Omental fat pad (tissue), 4 donors: ENCODE results near the gene ZNF280A. TPM values are rescaled to one million over a fixed set of nuclear protein-coding genes. Genes with fewer than 3 reads are reported as not detected.
"Not testable (repeated sequence)": the region's sequence is repeated elsewhere in the genome, so short reads cannot be mapped to it uniquely, and the experiment has no call there.

Experiments used
- ATAC-seq: fragments of 150-250 bp; one replicate; pipeline ENCODE4 v1.9.1; 2016; ENCODE audit warnings: mild to moderate bottlenecking, moderate library complexity; ENCODE audit not compliant: low FRiP score
- DNase-seq: peaks from one replicate; pipeline ENCODE4 v3.0.0-alpha.2; 2019; ENCODE audit warnings: low spot score
- total RNA-seq, 4 donors: library from RNA; depleted of rRNA; stranded (reverse); fragments of >200 nt; gene quantifications; one replicate each; pipeline ENCODE4 v1.1.0, GENCODE V29; 2016
- TF ChIP-seq, protein P1 (sequence below), 3 donors: fragments of 450-650 bp; IDR thresholded peaks; one replicate each; pipeline ENCODE4 v1.5.1; 2016 to 2017; ENCODE audit warnings: antibody characterized with exemption in 3 of 3, mild to moderate bottlenecking in 3 of 3, moderate library complexity in 2 of 3

Gene ZNF280A
- total RNA-seq, 4 donors from 2014 or later: not detected

GRCh38 chr22:22533863-22534262 is 13.8 kb upstream of the ZNF280A start:
- DNase-seq (no peak), ATAC-seq (no peak)
- TF ChIP-seq, protein P1, sequence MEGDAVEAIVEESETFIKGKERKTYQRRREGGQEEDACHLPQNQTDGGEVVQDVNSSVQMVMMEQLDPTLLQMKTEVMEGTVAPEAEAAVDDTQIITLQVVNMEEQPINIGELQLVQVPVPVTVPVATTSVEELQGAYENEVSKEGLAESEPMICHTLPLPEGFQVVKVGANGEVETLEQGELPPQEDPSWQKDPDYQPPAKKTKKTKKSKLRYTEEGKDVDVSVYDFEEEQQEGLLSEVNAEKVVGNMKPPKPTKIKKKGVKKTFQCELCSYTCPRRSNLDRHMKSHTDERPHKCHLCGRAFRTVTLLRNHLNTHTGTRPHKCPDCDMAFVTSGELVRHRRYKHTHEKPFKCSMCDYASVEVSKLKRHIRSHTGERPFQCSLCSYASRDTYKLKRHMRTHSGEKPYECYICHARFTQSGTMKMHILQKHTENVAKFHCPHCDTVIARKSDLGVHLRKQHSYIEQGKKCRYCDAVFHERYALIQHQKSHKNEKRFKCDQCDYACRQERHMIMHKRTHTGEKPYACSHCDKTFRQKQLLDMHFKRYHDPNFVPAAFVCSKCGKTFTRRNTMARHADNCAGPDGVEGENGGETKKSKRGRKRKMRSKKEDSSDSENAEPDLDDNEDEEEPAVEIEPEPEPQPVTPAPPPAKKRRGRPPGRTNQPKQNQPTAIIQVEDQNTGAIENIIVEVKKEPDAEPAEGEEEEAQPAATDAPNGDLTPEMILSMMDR (IDR thresholded peaks at IDR 0.05): no peak

GRCh38 chr22:22533417-22533816 is 13.3 kb upstream of the ZNF280A start:
- ATAC-seq (no peak), DNase-seq (no peak)
- TF ChIP-seq, protein P1 (IDR thresholded peaks at IDR 0.05): no peak

DNA sequence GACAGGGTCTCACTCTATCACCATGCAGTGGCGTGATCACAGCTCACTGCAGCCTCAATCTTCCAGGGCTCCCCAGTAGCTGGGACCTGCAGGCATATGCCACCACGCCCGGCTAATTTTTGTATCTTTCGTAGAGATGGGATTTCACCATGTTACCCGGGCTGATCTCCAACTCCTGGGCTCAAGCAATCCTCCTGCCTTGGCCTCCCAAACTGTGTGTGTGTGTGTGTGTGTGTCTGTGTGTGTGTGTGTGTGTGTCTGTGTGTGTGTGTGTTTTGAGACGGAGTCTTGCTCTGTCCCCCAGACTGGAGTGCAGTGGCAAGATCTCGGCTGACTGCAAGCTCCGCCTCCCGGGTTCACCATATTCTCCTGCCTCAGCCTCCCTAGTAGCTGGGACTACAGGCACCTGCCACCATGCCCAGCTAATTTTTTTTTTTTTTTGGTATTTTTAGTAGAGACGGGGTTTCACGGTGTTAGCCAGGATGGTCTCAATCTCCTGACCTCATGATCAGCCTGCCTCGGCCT is 12.5 kb upstream of the ZNF280A start:
- not testable (repeated sequence) for DNase-seq, ATAC-seq

GRCh38 chr22:22531770-22532546 is 11.9 kb upstream of the ZNF280A start:
- ATAC-seq (no peak), DNase-seq (no peak)
- TF ChIP-seq, protein P1 (IDR thresholded peaks at IDR 0.05): no peak

- TF ChIP-seq, protein P1 (IDR thresholded peaks at IDR 0.05): no peak
- DNase-seq (no peak), ATAC-seq (no peak)
Measured at GRCh38 chr22:22528780-22529179, 8.7 kb upstream of the ZNF280A start.

DNA sequence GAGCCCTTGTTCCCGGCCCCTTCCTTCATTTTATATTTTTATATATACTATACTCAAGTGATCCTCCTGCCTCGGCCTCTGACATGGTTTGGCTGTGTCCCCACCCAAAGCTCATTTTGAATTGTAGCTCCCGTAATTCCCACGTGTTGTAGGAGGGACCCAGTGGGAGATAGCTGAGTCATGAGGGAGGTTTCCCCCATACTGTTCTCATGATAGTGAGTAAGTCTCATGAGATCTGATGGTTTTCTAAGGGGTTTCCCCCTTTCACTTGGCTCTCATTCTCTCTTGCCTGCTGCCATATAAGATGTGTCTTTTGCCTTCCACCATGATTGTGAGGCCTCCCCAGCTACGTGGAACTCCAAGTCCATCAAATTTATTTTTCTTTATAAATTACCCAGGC is 7.2 kb upstream of the ZNF280A start:
- ATAC-seq: no peak

DNA sequence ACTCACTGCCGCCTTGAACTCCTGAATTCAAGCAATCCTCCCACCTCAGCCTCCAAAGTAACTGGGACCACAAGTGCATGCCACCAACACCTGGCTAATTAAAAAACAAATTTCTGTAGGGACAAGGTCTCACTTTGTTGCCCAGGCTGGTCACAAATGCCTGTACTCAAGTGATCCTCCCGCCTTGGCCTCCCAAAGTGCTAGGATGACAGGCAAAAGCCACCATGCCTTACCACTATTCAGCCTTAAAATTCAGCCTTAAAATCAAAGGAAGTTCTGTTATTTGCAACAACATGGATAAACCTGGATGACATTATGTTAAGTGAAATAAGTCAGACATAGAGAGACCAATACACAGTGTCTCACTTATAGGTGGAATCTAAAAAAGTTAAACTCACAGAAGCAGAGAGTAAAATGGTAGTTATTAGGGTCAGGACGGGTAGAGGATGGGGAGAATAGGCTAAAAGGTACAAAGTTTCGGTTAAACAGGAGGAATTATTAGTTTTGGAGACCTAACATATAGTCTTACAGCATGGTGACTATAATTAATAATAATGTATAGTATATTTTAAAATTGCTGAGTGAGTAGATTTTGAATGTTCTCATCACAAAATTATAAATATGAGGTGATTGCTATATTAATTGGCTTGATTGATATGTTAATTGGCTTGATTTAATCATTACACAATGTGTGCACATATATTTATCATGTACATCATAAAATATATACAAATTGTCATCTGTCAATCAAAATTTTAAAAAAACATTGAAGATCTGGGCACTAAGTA is 6.2 kb upstream of the ZNF280A start:
- DNase-seq (no peak), ATAC-seq (no peak)
- TF ChIP-seq, protein P1 (IDR thresholded peaks at IDR 0.05): no peak

More for the DNA sequence above, 7.2 kb upstream of the ZNF280A start:
- TF ChIP-seq, protein P1 (IDR thresholded peaks at IDR 0.05): no peak
- DNase-seq: no peak
